ENCODE results near the gene SHLD1. TPM values are rescaled to one million over a fixed set of nuclear protein-coding genes. Genes with fewer than 3 reads are reported as not detected.

The SHLD1 gene
- total RNA-seq, 4 donors from 2014 or later: 1.8 to 9.7 (median 6.3) TPM

GRCh38 chr20:5842465-5842864 is 92.3 kb downstream of the SHLD1 start:
- H3K27me3 ChIP-seq: no peaks in the 10 kb centered on the region
- no peak overlapping the region for H3K27ac ChIP-seq
- no peaks in the 10 kb centered on the region for H3K9me3 ChIP-seq
- H3K36me3 ChIP-seq: no peaks in the 10 kb centered on the region
- H3K4me1 ChIP-seq: peaks cover 0 to 6% of the 10 kb centered on the region in 2 donors
- intact Hi-C loops (cut with DNase I; ENCODE audit: low total_unique reads): no loop called here
- H3K4me3 ChIP-seq: no peak overlapping the region
- no peak for TF ChIP-seq POLR2A (IDR thresholded peaks at IDR 0.05)
- TF ChIP-seq CTCF (IDR thresholded peaks at IDR 0.05): no peak
- DNase-seq: no peak

- H3K27me3 ChIP-seq: no peaks in the 10 kb centered on the region
- H3K4me1 ChIP-seq: peaks cover 0 to 6% of the 10 kb centered on the region in 2 donors
- no peak overlapping the region for H3K27ac ChIP-seq
- DNase-seq: no peak
- H3K9me3 ChIP-seq: no peaks in the 10 kb centered on the region
- intact Hi-C loops (cut with DNase I; ENCODE audit: low total_unique reads): no loop called here
- H3K36me3 ChIP-seq: no peaks in the 10 kb centered on the region
- H3K4me3 ChIP-seq: no peak overlapping the region
- no peak for TF ChIP-seq CTCF (IDR thresholded peaks at IDR 0.05)
- no peak for TF ChIP-seq POLR2A (IDR thresholded peaks at IDR 0.05)
These were observed 92.9 kb downstream of the SHLD1 start for GRCh38 chr20:5843054-5843592.

- intact Hi-C loops (cut with DNase I; ENCODE audit: low total_unique reads): no loop called here
- Histone ChIP-seq H3K36me3 (no peaks in the 10 kb centered on the region), H3K27ac (no peak overlapping the region), H3K4me1 (peaks cover 0 to 6% of the 10 kb centered on the region in 2 donors), H3K9me3 (no peaks in the 10 kb centered on the region), H3K4me3 (no peak overlapping the region), H3K27me3 (no peaks in the 10 kb centered on the region)
- TF ChIP-seq CTCF (IDR thresholded peaks at IDR 0.05) (no peak), POLR2A (IDR thresholded peaks at IDR 0.05) (no peak)
- DNase-seq: no peak
These were observed 94.0 kb downstream of the SHLD1 start for GRCh38 chr20:5844063-5844681.

- TF ChIP-seq CTCF (IDR thresholded peaks at IDR 0.05) (no peak), POLR2A (IDR thresholded peaks at IDR 0.05) (no peak)
- H3K4me3 ChIP-seq: peak overlapping the region in 1 of 2 donors; percentile 3
- DNase-seq: no peak
- H3K27me3 ChIP-seq: no peaks in the 10 kb centered on the region
- H3K27ac ChIP-seq: peak overlapping the region in 1 of 2 donors; percentile 5
- H3K9me3 ChIP-seq: no peaks in the 10 kb centered on the region
- H3K36me3 ChIP-seq: no peaks in the 10 kb centered on the region
- peaks cover 0 to 6% of the 10 kb centered on the region in 2 donors for H3K4me1 ChIP-seq
- intact Hi-C loops (cut with DNase I; ENCODE audit: low total_unique reads): no loop called here
These were observed 95.7 kb downstream of the SHLD1 start for GRCh38 chr20:5845681-5846615.
